Stimulated activated CD4-positive, alpha-beta T cell treated with anti-CD3 and anti-CD28 coated beads, Interleukin-1b, Interleukin-23, amount 100 ng/mL, for 4 hours (primary cell): Measurements from ENCODE around the gene ATG4C.

Experiments used
- DNase-seq, 2 donors: peaks; one replicate each; pipeline ENCODE4 v3.0.0-alpha.2; 2020; ENCODE audit warnings: low read depth in 2 of 2

The ATG4C gene

GRCh38 chr1:62904856-62905225, 120.9 kb downstream of the ATG4C start:
- DNase-seq, result no peak

GRCh38 chr1:62905309-62905708, 121.4 kb downstream of the ATG4C start:
- no peak for DNase-seq

- no peak for DNase-seq
These were observed 121.9 kb downstream of the ATG4C start for GRCh38 chr1:62905872-62906271.

- no peak for DNase-seq
These were observed 122.5 kb downstream of the ATG4C start for GRCh38 chr1:62906428-62906886.

GRCh38 chr1:62908168-62908695, 124.3 kb downstream of the ATG4C start:
- DNase-seq, result no peak

GRCh38 chr1:62912028-62912638, 128.2 kb downstream of the ATG4C start:
- no peak for DNase-seq
